Uterus (tissue), 2 donors: Measurements from ENCODE around the gene GOLGA6L25.
"Not testable (repeated sequence)": the region's sequence is repeated elsewhere in the genome, so short reads cannot be mapped to it uniquely, and the experiment has no call there.

Experiments used
- CTCF ChIP-seq, 4 experiments: fragments of 200-600 bp in 2 of 4; fragments of 450-650 bp in 2 of 4; sonication (generic) in 2 of 4; IDR thresholded peaks; one replicate each; pipeline ENCODE4 v1.5.1; 2016 to 2019; ENCODE audit warnings: antibody characterized with exemption in 4 of 4, mild to moderate bottlenecking in 2 of 4, moderate library complexity in 1 of 4
- POLR2A ChIP-seq, 2 donors: fragments of 450-650 bp; IDR thresholded peaks; one replicate each; pipeline ENCODE4 v1.6.1; 2016; ENCODE audit warnings: antibody characterized with exemption in 2 of 2, mild to moderate bottlenecking in 1 of 2, moderate library complexity in 1 of 2

- not testable (repeated sequence) for TF ChIP-seq CTCF, POLR2A (IDR thresholded peaks at IDR 0.05)
These were observed 48.8 kb downstream of the GOLGA6L25 start for GRCh38 chr15:28602152-28602551.
